Peyer's patch (tissue), 4 donors: ENCODE results near the gene DAPK1.

Source experiments
- POLR2A ChIP-seq, 2 donors: fragments of 450-650 bp; IDR thresholded peaks; one replicate each; pipeline ENCODE4 v1.5.1; 2017; ENCODE audit warnings: antibody characterized with exemption in 2 of 2, mild to moderate bottlenecking in 2 of 2, moderate library complexity in 2 of 2
- TF ChIP-seq, protein P1 (sequence below), 6 experiments: fragments of 450-650 bp in 4 of 6; fragments of 200-600 bp in 2 of 6; sonication (generic) in 1 of 6; IDR thresholded peaks; one replicate each; pipeline ENCODE4 v1.5.1; 2017 to 2019; ENCODE audit warnings: antibody characterized with exemption in 6 of 6, mild to moderate bottlenecking in 3 of 6, moderate library complexity in 1 of 6

DNA sequence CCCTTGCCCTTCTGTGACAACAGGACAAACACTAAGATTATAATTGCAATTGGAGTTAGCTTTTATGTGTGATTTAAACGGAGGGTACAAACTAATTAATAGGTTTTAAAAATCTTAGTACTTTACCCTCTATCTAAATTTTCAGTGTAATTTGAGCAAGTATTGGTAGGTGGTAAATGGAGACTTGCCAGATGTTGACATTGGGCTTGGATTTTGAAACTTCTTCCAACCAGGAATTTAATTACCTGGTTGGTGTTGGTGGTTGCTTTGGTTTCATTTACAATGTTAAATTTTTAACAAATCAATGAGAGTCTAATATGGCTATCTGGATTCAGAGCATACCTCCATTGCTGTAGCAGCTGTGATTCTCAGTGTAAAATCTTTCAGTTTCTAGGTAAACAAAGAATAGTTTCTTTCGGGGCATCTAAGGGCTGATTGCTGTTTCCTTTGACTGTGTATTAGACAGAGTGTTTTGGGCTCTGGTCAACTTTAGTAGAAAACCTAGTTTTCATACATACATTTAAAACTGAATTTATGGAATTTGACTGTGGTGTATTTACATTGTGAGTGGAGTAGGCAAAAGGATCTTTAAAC is 1.9 kb downstream of the DAPK1 start:
- TF ChIP-seq, protein P1, sequence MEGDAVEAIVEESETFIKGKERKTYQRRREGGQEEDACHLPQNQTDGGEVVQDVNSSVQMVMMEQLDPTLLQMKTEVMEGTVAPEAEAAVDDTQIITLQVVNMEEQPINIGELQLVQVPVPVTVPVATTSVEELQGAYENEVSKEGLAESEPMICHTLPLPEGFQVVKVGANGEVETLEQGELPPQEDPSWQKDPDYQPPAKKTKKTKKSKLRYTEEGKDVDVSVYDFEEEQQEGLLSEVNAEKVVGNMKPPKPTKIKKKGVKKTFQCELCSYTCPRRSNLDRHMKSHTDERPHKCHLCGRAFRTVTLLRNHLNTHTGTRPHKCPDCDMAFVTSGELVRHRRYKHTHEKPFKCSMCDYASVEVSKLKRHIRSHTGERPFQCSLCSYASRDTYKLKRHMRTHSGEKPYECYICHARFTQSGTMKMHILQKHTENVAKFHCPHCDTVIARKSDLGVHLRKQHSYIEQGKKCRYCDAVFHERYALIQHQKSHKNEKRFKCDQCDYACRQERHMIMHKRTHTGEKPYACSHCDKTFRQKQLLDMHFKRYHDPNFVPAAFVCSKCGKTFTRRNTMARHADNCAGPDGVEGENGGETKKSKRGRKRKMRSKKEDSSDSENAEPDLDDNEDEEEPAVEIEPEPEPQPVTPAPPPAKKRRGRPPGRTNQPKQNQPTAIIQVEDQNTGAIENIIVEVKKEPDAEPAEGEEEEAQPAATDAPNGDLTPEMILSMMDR (IDR thresholded peaks at IDR 0.05), result no peak
- TF ChIP-seq POLR2A (IDR thresholded peaks at IDR 0.05), result no peak
